Activated effector memory CD4-positive, alpha-beta T cell treated with Interleukin-2 at 50 U/mL for 16 hours (primary cell): ENCODE results near the gene CNOT1.
"Not testable (repeated sequence)": the region's sequence is repeated elsewhere in the genome, so short reads cannot be mapped to it uniquely, and the experiment has no call there.

ENCODE experiments used
- DNase-seq: peaks from one replicate; pipeline ENCODE4 v3.0.0-alpha.2; 2020

Gene CNOT1

GRCh38 chr16:58637021-58637420, 7.4 kb upstream of the CNOT1 start:
- not testable (repeated sequence) for DNase-seq

DNA sequence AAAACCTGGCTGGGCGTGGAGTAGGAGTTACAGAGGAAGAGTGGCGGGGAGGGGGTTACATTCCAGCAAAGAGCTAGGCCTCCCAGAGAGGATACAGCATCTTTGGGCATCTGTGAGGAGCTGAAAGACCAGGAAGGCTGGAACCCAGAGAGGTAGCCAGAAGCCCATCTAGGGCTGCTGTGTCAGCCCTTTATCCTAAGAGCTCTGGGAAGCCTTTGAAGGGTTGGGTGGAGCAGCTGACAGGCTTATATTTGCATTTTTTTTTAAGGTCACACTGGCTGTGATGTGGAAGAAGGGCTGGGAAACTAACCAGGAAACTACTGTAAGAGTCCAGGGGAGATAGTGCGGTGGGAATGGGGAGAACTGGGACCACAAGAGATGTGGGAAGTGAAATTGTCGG, 6.8 kb upstream of the CNOT1 start:
- DNase-seq, result no peak

DNA sequence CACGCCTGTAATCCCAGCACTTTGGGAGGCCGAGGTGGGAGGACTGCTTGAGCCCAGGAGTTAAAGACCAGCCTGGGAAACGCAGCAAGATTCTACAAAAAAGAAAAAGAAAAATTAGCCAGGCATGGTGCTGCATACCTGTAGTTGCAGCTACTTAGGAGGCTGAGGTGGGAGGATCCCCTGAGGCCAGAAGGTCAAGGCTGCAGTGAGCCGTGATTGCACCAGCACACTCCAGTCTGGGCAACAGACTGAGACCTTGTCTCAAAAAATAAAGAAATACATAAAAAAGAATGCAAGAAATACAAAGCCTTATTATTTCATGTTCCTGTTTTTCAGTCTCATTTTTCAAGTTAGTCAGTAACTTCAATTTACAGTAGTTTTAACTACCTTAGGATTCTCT, 5.9 kb upstream of the CNOT1 start:
- DNase-seq, result no peak

- no peak for DNase-seq
These were observed 4.7 kb upstream of the CNOT1 start for GRCh38 chr16:58634265-58634802.

DNA sequence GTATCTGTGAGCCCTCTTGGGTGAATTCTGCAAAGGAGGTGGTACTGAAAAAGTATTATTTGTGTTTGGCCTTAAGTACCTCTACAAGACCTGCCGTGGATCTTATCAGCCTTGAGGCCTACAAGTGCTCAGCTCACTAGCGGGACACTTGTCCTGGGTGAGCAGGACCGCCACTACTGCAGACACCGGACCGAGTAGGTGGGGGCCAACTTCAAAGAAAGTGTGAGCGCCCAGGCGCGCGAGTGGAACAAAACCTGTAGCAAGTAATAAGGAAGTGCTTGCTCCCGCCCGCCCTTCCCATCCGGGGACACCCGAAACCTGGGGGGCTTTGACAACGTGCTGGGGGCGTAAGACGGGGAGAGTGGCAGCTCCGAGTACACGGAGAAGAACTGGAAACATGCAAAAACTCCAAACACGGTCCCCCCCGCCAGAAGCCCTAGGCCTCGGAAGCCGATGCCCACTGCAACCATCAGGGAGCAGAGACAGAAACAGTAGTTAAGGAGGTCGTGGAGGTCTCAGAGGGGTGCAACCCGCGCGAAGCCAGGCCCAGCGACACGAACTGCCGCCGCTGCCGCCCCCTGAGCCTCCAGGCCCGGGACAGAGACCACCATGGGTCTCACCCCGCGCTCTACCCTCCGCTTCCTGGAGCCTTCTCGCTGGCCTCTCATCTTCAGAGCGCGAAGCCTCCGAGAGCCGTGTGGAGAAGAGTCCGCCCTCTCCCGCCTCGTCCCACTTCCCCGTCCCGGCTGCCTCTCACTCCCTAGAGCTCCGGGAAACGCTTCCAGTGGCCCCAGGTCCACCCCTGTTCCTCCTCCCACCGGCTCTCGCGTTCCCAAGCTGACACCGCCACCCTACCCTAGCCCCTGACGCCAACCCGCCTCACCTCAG, 537 bp downstream of the CNOT1 start:
- peak; percentile 46 for DNase-seq

- no peak for DNase-seq
These were observed 5.4 kb downstream of the CNOT1 start for GRCh38 chr16:58624209-58624608.

GRCh38 chr16:58620396-58620795, 9.2 kb downstream of the CNOT1 start:
- no peak for DNase-seq

DNA sequence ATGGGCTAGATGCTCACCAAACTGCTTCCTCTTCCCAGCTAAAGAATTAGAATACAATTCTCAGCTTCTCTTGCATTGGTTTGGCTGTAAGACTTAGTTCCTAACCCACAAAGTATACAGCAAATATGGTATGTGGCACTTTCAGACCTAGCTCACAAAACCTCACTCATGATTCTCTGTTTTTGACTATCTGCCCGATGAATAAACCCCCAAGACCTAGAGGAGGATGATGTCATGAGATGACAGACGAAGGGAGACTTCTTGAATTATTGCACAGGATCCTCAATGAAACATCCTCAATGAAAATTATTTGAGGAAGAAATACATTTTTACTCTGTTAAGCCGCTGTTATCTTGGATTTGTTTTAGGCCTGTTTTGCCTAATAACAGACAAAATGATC, 14.3 kb downstream of the CNOT1 start:
- DNase-seq, result no peak

GRCh38 chr16:58614860-58615259, 14.8 kb downstream of the CNOT1 start:
- DNase-seq, result no peak

GRCh38 chr16:58614212-58614611, 15.4 kb downstream of the CNOT1 start:
- DNase-seq, result no peak

DNA sequence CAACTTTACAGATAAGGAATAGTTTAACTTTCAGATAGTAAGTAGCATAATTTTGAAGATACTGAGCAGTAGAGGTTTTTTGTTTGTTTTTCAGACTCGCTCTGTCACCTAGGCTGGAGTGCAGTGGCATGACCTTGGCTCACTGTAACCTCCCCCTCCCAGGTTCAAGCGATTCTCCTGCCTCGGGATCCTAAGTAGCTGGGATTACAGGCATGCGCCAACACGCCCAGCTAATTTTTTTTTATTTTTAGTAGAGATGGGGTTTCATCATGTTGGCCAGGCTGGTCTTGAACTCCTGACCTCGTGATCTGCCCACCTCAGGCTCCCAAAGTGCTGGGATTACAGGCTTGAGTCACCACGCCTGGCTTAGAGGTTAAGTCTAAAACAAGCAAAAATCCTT, 16.7 kb downstream of the CNOT1 start:
- not testable (repeated sequence) for DNase-seq

GRCh38 chr16:58608601-58609136, 21.0 kb downstream of the CNOT1 start:
- no peak for DNase-seq

- no peak for DNase-seq
These were observed 24.1 kb downstream of the CNOT1 start for GRCh38 chr16:58605562-58605961.

DNA sequence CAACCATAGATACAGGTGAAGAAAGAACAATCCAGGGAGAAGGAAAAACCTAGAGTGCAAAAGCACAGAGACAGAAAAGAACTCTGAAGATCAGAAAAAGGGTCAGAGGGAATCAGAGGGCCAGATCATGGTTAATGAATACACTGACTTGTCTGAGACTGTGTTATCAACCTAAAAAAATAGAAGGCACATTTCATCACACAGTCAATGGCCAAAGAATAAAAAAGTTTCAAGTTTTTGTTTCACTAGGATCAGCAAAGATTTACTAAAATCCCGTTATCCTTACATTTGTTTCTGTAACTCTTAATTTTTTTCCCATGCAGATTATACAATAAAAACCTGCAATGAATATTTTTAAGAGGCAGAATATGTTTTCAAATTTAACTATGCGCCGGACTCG, 38.5 kb downstream of the CNOT1 start:
- DNase-seq, result no peak

DNA sequence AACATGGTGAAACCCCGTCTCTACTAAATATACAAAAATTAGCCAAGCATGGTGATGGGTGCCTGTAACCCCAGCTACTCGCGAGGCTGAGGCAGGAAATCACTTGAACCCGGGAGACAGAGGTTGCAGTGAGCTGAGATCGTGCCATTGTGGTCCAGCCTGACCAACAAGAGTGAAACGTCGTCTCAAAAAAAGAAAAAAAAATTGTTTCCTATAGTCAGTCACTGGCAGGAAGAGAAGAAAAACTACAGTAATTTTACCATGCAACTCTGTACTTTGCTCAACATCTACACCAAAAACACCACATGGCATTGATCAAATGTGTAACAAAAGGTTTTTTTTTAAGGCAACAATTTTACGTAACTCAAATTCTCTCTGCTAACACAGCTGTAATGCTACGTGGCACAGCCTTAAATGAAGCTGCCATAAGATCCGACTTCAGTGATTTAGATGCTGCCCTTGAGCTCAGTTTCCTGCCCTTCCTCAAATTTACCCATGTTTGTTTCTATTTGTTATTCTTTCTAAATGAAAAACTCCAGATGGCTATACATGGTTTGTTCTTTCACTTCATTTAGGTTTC, 40.2 kb downstream of the CNOT1 start:
- DNase-seq, result no peak

DNA sequence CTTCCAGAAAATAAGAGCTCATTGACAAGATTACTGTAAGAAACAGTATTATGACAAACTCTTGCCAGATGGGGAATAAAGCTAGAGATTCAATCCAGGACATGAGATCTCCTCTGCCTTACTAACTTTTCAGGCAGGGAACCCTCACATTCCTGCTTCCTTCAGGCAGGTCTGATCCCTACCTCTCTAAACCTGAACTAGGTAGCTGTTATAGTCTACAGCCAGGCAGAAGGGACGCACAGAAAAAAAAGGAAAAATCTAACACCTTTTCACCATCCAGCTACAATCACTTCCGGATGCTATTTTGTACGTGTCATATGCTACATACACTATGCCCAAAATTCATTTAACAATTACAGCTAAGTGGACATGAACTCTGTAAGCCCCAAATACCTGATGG, 41.2 kb downstream of the CNOT1 start:
- DNase-seq, result no peak

- DNase-seq, result no peak
These were observed 43.1 kb downstream of the CNOT1 start for GRCh38 chr16:58586340-58587030.

DNA sequence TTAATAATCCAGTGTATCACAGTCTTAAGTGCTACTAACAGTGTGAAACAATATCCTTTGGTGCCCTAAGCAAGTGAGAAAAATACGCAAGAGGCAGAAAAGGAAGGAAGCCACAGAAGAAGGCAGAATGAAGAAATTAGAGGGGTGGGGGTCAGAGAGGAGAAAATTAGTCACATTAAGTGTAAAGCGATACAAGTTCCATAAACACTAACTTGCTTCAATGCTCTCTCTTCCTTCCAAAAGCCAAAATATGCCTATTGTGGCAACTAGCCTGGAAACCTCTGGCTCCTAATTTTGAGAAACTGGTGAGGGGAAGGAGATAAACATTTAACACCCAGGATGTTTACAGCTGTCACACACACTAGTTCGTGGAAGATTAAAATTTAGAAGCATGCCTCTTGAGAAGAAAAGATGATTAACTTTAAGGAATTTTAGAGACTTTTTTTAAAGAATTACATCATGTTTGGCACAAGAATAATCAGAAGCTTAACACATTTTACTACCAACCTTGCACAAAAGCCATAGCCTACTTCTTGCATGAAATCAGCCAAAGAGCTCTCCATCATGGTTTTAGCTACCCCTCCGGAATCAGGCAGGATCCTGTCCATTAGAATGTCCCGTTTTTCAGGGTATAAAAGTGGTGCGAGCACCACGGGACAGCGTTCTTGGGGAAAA, 44.7 kb downstream of the CNOT1 start:
- no peak for DNase-seq

GRCh38 chr16:58582971-58583765, 46.5 kb downstream of the CNOT1 start:
- DNase-seq, result no peak

- no peak for DNase-seq
These were observed 47.5 kb downstream of the CNOT1 start for GRCh38 chr16:58582133-58582532.

DNA sequence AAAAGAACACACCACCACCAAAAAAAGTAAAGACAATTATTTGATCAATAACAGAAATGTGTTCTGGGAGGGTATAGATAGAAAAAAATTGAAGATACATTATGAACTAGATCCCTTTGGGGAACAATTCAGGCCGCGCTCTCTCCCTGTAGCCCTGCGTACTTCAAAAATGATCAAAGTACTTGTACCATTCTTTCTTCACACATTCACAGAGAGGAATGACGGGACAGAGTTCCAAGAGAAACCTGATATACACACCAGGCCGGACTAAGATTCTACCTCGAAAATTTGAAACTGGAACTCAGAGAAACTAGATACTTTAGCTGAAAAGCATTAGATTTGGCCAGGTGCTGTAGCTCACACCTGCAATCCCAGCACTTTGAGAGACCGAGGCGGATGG, 50.0 kb downstream of the CNOT1 start:
- no peak for DNase-seq

- no peak for DNase-seq
These were observed 51.0 kb downstream of the CNOT1 start for GRCh38 chr16:58578642-58579041.
